ENCODE measurements around the gene IL1R2.

The IL1R2 gene

GRCh38 chr2:102037681-102038080 is 45.9 kb downstream of the IL1R2 start:
- no peak for DNase-seq

- no peak for DNase-seq
Measured at GRCh38 chr2:102040229-102040628, 48.5 kb downstream of the IL1R2 start.

DNA sequence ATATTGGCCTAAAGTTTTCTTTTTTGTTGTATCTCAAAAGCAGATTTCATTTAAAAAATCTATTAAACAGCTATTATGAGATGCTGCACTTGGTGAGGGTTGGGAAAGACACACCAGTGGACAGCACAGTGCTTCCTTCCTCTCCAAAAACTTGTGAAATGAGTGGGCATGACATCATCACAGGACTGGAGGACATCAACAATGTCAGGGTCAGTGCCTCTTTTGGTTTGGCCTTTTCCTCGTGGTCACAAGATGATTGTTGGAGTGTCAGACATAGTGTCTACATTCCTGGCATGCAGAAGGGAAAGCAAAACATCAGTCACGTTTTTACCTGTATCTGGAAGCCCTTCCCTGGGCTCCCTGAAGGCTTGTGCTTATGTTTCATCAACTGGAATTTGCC is 49.6 kb downstream of the IL1R2 start:
- peak in 1 of 51 donors; percentile 6 for DNase-seq

- no peak for DNase-seq
Measured at GRCh38 chr2:102042196-102043081, 50.7 kb downstream of the IL1R2 start.

GRCh38 chr2:102043560-102043959 is 51.8 kb downstream of the IL1R2 start:
- DNase-seq: no peak

GRCh38 chr2:102044235-102044896 is 52.6 kb downstream of the IL1R2 start:
- no peak for DNase-seq

DNA sequence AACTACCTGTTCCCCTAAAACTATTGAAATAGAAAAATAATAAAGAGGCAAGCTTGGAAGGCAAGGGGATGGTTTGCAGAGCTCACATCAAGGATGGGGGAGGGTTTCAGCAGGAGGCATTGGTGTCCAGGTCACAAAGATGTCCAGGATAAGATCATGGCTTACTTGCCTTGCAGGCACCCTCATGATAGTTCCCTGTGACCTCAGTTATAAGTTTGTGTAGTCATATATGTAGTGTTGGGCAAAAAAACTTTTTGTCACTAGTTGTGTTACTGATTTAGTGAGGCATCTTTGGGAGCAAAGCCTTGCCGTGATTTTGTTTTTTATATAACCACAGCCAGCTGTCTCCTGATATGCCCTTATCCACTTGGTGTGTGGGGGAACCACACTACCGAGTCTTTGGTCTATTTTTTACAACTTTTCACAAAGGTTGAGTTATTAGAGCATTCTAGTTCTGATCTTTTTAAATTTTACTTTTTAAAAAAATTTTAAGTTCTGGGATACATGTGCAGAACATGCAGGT is 53.3 kb downstream of the IL1R2 start:
- no peak for DNase-seq

GRCh38 chr2:102045697-102046096 is 53.9 kb downstream of the IL1R2 start:
- no peak for DNase-seq

DNA sequence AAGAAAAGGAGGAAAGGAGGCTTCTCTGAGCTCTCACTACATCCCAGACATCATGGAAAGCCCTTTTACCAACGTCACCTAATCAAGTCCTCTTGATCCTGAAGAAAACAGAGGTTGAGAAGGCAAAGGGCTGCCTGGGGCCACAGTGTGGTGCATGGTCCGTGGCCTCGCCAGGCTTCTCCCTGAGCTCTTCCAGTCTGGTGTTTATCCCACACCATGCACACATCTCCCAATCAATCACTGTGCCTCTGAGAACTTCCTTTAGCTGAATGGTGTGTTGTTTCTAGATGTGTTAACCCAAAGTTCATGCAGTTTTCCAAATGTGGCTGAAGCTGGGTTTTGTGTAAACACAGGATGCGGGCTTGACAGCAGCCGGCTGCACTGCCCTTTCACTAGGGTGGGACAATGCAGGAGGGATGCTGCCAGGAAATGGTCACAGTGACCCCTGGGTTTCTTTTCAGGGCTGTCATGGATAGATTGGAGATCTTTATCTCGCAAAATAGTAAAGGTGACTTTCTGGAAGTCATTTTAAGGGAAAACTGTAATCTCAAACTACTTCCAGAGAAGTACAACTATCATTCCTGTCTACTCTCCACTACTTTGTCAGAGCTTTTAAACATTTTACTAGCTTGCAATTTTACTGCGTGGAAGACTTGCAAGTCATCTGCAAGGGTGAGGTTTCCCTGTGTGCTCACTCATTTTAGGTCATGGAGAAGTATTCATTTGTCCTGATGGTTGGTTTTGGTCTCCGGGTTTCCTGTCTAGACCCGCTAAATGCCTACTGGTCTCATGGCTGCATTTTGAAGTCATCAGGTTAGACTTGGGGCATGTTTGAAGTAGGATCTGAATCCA is 54.6 kb downstream of the IL1R2 start:
- DNase-seq: no peak

DNA sequence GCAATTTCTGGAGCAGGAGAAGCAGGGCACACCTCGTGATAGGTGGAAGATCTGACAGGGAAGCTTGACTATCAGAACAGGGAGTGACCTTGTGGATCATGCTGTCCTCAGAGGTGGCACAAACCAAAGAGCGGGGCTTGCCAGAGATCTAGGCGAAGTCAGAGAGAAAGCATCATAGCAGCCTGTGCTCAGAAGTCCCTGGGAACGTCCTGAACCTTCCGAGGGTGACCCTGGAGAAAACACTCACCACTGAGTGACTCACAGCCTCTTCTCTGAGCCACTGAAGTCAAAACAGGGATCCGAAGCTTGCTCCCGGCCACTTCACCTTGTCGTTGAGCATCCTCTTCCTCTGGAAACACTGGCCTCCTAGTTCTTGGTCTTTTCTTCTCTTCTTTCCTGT is 56.7 kb downstream of the IL1R2 start:
- no peak for DNase-seq

- peak in 11 of 51 donors; percentile 11 to 49 (median 25) for DNase-seq
Measured at GRCh38 chr2:102049756-102050443, 58.1 kb downstream of the IL1R2 start.

GRCh38 chr2:102050854-102051391 is 59.2 kb downstream of the IL1R2 start:
- DNase-seq: peak in 26 of 51 donors; percentile 8 to 70 (median 40)

DNA sequence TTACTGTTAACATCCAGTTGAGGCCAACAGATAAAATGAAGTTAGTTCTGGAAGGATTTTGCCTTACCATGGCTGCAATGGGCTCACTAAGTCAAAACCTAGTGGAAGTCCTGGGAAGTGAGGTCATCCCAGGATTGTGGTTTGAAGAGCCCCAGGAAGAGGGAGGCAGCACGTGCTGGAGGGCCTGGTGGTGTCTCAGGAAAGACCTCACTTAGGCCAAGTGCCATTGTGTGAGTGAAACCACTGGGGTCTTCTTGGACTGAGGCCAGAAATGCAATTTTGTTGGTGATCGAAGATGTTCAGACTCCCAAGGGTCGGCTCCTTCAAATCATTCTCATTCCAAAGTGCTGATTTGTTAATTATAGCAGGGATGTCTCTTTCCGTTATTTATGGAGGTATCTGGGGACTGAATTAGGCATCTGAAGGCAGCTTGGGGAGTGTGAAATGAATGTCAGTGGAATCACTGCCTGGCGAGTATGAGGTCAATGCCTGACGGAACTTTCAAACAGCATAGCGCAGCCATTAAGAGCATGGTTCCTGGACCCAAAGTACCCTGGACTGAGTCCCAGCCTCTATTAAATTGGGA is 60.0 kb downstream of the IL1R2 start:
- no peak for DNase-seq

DNA sequence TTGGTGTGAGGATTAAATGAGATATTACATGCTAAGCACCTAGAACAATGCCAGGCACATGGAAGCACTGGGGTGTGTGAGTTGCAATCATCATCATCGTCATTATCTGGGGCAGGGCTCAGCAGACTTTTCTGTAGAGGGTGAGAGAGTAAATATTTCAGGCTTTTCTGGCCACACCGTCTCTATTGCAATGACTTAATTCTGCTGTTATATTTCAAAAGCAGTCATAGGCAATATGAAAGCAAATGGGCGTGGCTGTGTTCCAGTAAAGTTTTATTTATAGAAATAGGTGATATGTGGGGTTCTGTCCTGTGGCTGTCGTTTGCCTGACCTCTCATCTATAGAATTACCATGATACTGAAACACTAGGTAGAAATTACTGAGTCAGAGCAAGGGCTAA is 60.6 kb downstream of the IL1R2 start:
- no peak for DNase-seq

- DNase-seq: no peak
Measured at GRCh38 chr2:102053096-102053495, 61.3 kb downstream of the IL1R2 start.

GRCh38 chr2:102055346-102055990 is 63.7 kb downstream of the IL1R2 start:
- DNase-seq: no peak

DNA sequence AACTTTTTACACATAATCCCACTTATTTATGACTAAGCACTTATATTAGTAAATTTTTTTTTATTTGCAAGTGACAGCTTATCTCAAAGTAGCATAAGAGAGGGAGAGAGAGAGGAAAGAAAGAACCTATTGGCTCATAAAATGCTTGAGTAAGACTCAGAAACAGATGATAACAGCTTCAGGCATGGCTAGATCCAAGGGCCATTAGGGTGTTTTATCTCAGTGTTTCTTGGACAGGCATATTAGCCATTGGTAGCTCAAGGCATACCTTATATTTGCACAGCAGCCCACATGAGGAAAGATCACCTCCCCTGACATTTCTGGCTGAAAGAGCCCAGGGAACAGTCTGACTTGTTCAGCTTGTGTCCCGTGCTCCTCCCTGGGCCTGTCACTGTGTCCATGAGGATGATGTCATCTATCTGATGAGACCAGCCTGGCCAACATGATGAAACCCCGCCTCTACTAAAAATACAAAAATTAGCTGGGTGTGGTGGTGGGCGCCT is 64.4 kb downstream of the IL1R2 start:
- no peak for DNase-seq

- no peak for DNase-seq
Measured at GRCh38 chr2:102057502-102058292, 65.9 kb downstream of the IL1R2 start.

Data from hypothalamus (tissue), 51 donors.